Measurements from ENCODE around the gene GPC3.

Gene GPC3

DNA sequence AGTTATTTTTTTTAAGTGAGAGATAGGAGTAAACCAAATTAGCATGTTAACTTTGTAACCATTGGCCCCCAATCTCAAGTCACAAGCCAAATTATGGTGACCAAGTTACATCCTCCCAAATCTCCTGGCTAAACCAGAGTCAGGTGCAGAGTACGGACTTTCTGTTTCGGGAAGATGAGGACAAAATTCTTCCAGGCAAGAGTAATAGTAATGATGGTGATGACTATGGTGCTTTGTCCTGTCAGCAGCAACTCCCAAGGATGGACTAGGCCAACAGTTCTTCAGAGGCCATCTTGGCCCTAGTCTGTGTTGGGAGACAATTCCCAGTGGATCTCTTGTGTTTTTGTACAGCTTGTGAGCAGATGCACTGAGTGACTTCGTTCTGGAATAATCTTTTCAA lies 148.8 kb downstream of the GPC3 start:
- DNase-seq: no peak

DNA sequence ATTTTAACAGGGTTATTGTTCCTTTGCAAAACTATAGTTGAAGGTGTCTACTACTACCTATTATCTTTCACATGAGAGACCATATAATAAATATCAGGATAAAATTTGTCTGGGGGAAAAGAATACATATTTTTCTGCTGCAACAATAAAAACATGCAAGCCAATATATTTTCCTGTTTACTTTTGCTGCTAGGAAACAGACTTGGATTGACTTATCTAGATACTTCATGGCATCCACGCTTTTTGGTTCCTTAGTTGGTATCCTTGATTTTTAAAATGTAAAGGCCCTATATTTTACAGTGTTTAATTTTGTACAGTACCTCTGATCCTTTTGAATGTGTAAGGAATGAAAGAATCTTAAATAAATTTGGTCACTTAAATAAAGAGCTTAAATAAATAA lies 150.6 kb downstream of the GPC3 start:
- DNase-seq: no peak

DNA sequence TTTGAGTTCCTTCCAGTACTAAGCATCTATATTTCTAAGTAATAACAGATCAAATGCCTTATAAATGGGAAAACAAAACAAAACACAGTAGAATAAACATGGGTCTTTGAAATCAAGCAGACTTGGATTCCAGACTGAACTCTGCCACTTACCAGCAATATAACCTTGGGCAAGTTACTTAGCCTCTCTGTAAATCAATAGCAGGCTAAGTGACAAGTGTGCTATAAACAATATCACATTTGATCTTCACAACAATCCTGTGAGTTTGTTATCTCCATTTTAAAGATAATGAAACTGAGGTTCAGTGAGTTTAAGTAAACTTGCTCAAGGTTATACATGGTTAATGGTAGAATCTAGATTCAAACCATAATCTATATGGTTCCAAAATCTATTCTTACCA lies 165.8 kb downstream of the GPC3 start:
- DNase-seq: no peak

DNA sequence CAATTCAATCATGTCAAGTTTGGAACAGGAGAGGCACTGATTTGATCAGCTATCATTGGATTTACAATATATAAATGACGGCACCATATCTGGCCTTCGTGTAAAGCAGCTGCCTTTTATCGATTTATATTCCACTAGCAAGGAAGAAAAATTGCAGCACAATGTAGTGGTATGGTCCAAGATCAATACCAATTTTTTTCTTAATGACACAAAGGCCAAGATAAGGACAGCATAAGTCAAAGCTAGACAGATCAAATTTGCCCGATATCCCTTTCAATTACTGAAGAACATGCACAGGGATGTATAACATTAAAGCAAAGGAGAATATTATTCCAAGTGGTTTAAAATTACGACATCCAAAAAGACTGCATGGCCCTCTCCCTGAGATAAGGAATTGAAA lies 167.4 kb downstream of the GPC3 start:
- no peak for DNase-seq

DNA sequence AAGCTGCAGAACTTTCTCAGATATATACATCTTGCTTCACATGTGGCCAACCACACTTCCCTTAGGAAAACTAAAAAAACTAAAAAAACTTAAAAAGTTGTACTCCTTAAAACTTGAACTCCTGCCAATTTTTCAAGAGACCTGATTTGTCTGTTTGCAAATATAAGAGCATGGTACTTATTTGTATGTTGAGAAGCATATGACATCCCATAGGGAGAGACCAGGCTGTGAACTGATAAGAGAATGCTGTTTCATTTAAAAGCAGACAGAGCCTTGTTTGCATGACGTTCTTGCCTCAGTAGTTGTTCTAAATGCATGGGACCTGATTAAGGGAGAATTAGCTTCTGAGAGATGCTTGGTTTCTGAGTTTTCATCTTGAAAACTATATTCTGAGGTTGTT lies 169.9 kb downstream of the GPC3 start:
- DNase-seq: no peak

DNA sequence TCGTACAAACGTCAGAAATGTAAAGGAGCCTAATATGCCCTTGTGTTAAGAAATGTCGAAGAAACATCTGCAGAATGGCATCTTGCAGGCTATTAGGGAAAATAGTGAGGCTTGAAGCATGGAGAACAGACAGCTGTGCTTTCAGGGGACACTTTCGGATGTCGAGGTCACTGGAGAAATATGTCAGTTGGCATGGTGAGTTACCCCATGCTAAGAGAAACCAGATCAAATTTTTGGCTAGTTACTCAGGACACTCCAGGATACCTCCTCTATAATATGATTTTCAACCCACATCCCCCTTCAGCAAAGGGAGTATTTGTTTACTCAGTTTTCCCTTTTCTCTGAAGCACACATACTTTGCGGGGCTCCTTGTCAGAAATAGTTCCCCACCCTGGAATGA lies 171.4 kb downstream of the GPC3 start:
- DNase-seq: no peak

DNA sequence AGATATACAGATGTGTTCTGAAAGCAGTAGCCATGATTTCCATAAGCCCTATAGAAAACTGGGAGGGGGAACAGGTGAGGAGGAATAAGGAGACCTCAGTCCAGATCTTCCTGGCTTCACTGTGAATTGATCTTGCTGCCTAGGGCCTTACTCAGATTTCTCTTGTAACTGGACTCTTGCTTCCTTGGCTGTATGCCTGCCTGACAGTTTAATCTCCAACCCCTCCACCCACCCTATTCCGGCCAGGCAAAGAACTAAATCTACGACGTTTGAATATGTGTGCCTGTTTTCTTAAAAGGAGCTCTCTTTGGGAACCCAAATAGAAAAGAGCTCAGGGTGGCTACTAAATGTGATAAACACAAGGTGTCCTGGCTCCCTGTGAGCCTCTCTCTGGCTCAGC lies 173.0 kb downstream of the GPC3 start:
- DNase-seq: no peak

DNA sequence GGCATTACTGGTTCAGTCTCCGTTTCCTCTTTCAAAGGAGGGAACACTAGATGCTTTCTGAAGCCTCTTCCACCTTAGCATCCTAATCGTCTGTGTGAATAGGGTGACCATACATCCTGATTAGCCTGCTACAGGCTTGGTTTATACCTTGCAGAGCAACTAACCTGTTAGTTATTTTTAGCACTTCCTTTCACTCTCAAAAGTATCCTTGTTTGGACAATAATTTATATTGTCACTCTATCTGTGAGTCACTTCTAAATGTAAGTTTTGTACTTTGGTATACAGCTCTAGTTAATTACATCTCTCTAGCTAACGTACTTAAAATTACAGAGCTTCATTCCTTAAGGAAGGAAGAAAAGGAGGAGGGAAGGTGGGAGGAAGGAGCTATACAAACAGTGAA lies 174.5 kb downstream of the GPC3 start:
- no peak for DNase-seq

DNA sequence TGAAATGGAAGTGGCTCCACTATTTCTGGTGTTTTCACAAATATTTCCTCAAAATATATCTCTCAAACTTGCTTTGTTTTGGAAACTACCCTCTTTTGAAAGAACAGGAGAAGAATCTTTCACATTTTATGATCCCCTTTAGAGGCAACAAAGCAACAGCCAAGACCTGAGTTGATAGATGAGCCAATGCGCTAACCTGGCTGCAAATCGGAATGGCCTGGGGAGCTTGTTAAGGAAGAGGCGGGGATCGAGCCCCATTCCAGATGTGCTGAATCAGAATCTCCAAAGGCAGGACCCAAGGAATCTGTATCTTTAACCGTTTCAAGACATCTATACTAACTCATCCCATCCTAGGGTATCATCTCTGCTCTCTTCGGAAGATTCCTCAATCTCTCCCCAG lies 181.3 kb downstream of the GPC3 start:
- no peak for DNase-seq

DNA sequence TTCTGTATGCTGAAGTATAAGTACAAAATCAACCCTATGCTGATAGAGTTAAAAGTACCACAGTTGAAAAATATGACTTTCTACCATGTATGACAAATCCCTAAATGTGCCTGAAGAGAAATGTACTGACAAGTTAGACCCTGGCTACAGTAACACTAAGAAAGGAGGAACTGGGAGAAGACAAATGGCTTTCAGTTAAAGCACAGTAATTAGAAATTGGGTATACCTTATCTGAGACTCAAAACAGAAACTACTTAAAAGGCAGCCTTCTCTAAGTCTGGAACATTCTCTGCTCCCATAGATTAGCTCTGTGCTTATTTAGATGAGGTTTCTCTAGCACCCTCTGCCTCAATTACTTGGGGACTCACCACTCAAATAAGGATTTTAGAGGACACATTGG lies 189.1 kb downstream of the GPC3 start:
- DNase-seq: no peak

DNA sequence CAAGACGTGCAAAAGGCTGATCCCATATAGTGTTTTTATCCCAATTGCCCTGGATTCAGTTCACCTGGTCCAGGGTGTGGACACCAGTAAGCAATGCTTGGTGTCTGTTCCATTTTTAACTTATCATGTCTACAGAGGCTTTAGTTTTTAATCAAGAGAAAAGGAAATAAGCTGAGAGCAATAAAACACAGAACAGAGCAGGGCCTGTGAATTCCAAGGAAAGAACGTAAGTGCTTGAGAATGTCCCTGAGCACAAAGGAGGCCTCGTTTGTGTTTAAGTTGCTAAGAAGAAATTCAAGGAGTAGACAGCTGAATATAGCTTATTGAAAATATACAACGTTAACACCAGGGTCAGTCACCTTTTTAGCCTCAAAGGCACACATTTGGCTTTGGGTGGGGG lies 191.3 kb downstream of the GPC3 start:
- no peak for DNase-seq

DNA sequence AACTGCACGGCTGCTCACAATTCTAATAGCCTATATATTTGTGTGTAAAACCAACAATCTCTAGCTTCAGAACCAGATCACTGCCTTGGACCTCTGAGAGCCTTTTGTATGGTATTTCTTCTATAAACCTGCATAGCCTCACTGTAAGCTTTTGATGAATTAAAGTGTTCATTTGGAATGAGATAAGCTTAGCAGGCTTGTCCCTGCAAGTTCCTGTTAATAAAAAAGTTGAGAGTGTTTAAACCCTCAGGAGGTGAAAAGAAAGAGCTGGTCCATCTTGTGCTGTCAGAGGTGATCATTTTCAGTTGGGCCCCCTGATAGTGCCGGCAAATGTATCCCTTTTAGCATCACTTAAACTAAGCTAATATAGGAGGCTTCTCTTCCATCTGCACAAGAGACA lies 191.8 kb downstream of the GPC3 start:
- no peak for DNase-seq

DNA sequence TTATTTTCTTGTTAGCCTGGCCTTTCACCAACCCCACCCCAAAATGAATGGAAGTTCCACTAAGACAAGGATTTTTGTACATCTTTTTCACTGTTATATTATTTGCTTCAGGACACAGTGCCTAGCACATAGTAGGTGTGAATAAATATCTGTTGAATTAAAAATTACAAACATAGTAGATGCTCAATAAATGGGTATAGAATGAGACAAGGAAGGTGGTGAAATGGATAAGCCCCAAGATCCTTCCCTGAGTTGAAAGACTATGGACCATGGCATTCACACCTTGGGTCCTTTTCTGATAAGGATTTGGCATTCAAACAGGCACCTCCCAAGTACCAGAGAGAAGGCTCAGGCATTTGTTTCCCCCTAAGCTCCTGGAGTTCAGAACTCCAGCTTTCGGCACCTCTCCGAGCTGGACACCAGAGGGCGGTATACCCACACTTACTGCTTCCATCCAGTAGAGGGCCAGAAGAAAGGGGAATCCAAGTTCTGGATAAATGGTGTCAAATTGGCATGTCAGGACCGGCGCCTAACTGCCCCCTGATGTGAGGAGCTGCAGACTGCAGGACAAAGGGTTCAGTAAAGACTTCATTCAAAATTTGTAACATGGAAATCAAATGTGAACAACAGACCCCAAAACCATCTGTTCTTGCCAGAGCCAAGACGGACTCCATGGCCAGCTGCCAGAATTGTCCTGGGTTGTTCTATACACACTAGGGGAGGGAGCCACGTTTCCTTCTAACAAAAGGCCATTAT lies 193.0 kb downstream of the GPC3 start:
- DNase-seq: peak; percentile 55 to 61

DNA sequence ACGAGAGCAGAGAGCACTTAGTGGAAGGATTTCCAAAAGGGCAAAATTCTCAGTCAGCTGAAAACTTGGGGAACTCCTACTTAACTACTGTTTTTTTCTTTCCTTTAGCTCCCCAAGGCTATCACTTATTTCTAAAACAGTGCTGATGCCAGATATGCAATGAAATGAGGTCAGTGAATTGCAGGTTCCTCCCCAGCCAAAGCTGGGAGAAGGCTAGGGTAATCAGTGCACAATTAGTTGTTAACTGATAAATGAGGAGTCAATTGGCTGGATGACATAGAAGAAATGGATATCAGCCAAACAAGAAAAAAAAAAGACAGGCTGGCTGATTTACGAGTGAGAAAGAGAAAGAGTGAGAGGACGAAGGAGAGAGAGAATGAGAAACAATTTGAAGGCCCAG lies 195.6 kb downstream of the GPC3 start:
- no peak for DNase-seq

DNA sequence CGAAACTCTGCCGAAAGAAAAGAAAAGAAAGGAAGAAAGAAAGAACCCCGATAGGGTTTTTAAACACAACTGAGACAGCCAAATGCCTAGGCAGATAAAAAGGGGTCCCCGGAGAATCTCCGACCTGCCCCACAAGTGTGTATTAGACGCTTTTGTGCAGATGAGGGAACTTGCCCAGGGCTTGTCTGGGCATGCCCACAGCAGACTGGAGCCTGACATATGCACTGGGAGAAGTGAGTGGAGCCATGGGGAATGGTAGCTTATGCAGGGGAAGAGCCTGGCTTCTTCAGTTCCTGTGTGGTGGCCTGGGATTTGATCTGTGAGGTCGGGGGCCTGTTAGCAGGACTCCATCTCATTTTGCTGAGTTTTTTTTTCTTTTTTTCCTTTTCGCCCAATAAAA lies 199.0 kb downstream of the GPC3 start:
- no peak for DNase-seq

DNA sequence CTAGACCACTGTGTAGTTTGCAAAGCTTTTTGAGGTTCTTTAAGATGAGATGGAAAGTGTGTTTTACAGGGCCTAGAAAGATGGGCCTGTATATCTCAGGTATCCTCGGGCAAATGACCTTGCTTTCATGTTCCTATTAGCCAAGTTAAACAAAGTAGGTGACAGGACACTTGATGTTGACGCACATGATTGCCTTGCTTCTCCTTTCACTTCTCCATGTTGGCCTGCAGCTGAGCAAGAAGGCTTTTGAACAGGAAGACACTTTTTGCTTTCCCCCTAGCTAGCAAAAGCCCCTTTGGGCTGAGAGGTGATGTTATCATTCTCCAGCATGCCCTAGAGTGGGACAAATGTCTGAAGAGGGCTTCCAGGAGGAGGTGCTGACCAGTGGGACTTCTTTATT lies 202.1 kb downstream of the GPC3 start:
- peak in 1 of 2 donors; percentile 41 for DNase-seq

DNA sequence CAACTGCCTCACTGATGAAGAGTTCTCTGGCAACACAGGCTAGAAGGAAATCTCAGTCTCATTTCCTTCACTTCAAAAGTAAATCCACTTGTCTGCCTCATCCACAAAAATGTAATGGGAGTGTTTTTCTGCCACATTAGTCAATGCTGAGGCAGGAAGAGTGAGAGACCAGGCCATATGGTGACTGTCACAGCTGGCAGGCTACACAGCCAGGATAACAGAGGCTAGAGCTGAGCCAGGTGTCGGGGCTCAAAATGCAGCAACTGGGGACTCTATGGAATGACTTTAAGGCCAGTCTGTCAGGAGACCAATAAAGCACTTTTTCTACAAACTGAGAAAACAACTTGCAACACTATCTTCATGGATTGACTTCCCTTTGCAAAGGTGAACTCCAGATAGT lies 204.2 kb downstream of the GPC3 start:
- DNase-seq: no peak

DNA sequence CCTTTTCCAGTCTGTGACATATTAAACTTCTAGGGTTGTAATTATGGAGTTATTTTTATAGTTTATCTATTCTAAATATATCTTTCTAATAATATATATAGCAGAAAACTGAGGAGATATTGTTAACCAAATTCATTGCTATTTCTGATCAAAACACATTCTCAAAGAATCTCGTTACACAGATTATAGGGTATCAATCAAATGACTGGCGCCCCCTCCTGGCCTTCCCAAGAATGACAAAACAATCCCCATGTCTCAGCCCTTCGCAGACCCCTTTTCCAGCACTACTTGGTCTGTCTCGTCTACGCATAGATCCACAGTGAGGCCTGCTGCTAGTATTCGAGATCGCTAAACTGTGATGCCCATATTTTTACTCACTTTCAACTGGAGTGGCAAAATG lies 209.3 kb downstream of the GPC3 start:
- peak; percentile 6 to 23 for DNase-seq

DNA sequence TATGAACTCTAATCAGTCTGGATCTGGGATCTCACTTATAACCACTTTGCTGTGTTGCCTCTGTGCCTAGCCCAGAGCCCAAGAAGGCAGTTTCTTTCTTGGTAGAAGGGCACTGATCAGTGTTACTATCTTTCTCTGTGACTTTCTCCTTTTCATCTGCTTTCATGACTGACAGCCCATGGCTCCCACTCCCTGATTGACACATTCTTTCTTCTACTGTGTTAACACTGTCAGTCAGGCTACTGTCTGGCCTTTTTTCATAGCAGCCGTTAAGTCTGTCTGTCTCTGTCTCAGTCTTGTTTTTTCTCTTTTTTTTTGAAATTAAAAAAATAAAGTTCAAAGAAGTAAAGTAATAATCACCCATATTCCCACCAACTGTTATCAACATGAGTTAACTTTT lies 210.6 kb downstream of the GPC3 start:
- DNase-seq: no peak

DNA sequence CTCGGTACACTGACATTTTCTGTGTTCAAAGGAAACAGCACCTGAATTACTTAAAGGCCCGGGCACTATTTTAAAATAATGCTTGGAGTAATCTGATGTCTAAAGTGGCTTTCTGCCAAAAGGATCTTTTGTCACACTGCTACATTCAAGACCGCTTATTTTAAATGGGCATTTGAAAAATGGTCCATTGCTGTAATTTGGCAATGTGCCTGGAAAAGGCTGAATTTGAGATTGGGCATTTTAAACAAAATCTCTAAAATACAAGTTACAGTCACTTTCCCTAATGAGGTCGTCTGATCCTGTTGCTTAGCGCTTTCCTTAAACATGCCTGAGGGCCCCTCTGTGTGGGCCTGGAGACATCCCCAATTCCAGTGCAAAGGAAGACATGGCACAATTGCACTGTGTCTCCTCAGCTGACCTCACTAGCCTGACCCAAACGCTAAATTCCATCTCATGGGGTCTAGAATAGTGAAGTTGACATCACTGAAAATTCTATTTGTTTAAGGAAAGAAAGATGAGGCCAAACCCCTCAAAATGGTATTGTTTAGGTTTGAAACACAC lies 214.2 kb downstream of the GPC3 start:
- no peak for DNase-seq

DNA sequence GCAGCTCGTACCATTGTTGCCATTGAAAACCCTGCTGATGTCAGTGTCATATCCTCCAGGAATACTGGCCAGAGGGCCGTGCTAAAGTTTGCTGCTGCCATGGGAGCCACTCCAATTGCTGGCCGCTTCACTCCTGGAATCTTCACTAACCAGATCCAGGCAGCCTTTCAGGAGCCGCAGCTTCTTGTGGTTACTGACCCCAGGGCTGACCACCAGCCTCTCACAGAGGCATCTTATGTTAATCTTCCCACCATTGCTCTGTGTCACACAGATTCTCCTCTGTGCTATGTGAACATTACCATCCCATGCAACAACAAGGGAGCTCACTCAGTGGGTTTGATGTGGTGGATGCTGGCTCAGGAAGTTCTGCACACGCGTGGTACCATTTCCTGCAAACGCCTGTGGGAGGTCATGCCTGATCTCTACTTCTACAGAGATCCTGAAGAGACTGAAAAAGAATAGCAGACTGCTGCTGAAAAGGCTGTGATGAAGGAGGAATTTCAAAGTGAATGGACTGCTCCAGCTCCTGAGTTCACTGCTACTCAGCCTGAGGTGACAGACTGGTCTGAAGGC lies 222.3 kb downstream of the GPC3 start:
- peak in 1 of 2 donors; percentile 18 for DNase-seq

DNA sequence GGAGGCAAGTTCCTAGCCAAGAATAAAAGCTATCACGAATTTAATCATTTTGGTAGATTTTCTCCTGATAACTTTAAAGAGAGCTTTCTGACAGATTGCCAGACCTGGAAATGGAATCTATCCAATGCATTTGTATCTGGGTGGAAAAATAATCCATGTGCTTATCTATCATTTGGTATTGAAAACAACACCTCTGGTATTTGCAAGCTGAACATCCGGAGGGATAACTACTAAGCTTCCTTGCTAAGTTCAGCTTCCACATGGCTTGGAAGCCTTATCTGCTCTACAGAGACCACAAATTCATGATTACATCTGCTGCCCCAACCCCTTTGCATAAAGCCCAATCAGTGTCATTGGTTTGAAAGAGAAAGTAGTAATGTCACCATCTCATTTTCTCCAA lies 230.7 kb downstream of the GPC3 start:
- DNase-seq: no peak

DNA sequence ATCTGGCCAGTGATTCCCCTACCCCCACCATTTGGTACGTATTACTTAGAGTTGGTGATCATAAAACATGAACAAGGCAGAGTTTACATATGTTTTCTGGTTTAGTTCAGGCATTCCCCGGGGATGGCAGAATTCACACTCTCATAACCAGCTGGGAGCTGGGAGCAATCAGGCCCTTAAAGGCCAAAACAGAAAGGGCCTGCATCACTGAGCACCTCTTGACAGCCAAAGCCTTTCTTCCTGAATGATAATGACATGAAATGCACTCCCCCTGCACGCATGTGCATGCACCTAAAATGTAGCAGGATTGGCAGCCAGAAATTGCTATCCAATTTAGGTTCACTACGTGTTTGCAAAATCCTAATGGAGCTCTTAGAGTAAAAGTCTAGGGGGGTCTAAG lies 235.4 kb downstream of the GPC3 start:
- DNase-seq: no peak

DNA sequence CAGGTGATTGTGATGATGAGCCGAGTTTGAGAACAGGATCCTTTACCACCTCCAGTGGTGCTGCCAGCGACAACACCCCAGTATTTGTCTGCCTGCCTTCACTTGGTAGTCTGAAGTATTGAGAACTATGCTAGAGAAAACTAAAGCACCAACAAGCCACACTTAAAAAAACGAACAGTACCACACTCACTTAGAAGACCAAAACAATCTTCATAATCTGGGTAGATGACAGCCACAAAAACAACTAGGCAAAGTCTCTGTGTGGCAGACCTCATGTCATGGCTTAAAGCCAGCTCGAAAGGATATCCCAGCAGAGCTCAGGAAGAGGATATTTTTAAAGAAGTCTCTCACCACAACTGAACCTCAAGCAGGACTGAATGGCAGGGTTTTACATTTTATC lies 236.0 kb downstream of the GPC3 start:
- peak in 1 of 2 donors; percentile 1 for DNase-seq

DNA sequence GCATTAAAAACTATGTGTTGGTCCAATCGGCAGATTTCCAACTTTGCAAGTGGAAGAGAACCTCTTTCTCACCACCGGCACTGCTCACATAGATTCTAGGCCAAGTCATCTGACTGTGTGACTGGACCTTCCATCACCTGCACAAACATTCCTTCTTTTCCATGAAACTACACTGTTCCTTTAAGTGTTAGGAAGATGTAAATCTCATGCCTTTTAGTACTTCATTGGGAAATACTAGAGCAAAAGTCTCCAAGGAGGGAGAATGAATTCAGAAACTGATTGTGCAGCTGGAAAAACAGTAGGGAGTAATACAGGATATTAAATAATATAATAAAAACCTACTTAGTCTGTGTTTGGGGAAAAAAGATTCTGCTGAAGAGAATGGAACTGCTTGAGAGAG lies 238.2 kb downstream of the GPC3 start:
- DNase-seq: no peak
